Occipital lobe (tissue), 2 donors: ENCODE results near the gene RELCH. TPM values are rescaled to one million over a fixed set of nuclear protein-coding genes. Genes with fewer than 3 reads are reported as not detected.

Experiments
- DNase-seq: peaks from one replicate; lab custom pipeline; 2025; lab: John Stamatoyannopoulos, UW
- total RNA-seq: library from RNA; depleted of rRNA; stranded (reverse); fragments of >200 nt; gene quantifications from one replicate; pipeline ENCODE4 v1.2.3, GENCODE V29; 2014

The RELCH gene
- total RNA-seq, 1 donor from 2014 or later: 102 TPM

GRCh38 chr18:62189208-62189607 is 2.2 kb downstream of the RELCH start:
- DNase-seq: no peak

- DNase-seq: no peak
Observed at GRCh38 chr18:62196079-62196478, 9.0 kb downstream of the RELCH start.

- DNase-seq: no peak
Observed at GRCh38 chr18:62196980-62197379, 9.9 kb downstream of the RELCH start.

- no peak for DNase-seq
Observed at GRCh38 chr18:62198259-62198658, 11.2 kb downstream of the RELCH start.

- no peak for DNase-seq
Observed at GRCh38 chr18:62199629-62200028, 12.6 kb downstream of the RELCH start.

GRCh38 chr18:62200121-62200914 is 13.3 kb downstream of the RELCH start:
- no peak for DNase-seq

GRCh38 chr18:62201870-62202269 is 14.8 kb downstream of the RELCH start:
- no peak for DNase-seq

GRCh38 chr18:62205824-62206223 is 18.8 kb downstream of the RELCH start:
- DNase-seq: no peak

- no peak for DNase-seq
Observed at GRCh38 chr18:62206593-62206992, 19.5 kb downstream of the RELCH start.

- no peak for DNase-seq
Observed at GRCh38 chr18:62209046-62209445, 22.0 kb downstream of the RELCH start.

- DNase-seq: no peak
Observed at GRCh38 chr18:62210138-62210537, 23.1 kb downstream of the RELCH start.

- no peak for DNase-seq
Observed at GRCh38 chr18:62211325-62211828, 24.3 kb downstream of the RELCH start.

GRCh38 chr18:62214790-62215189 is 27.7 kb downstream of the RELCH start:
- no peak for DNase-seq

GRCh38 chr18:62224229-62224628 is 37.2 kb downstream of the RELCH start:
- no peak for DNase-seq

- DNase-seq: no peak
Observed at GRCh38 chr18:62226047-62226446, 39.0 kb downstream of the RELCH start.

GRCh38 chr18:62236252-62236651 is 49.2 kb downstream of the RELCH start:
- no peak for DNase-seq

- DNase-seq: no peak
Observed at GRCh38 chr18:62239475-62239874, 52.4 kb downstream of the RELCH start.

GRCh38 chr18:62242955-62243354 is 55.9 kb downstream of the RELCH start:
- DNase-seq: no peak

- no peak for DNase-seq
Observed at GRCh38 chr18:62245177-62245576, 58.1 kb downstream of the RELCH start.

- no peak for DNase-seq
Observed at GRCh38 chr18:62245699-62246098, 58.6 kb downstream of the RELCH start.

GRCh38 chr18:62248313-62248712 is 61.3 kb downstream of the RELCH start:
- DNase-seq: no peak

- DNase-seq: peak; percentile 4
Observed at GRCh38 chr18:62249478-62250097, 62.5 kb downstream of the RELCH start.

GRCh38 chr18:62250475-62250874 is 63.4 kb downstream of the RELCH start:
- DNase-seq: no peak
